ENCODE results near the gene NADK.

The NADK gene, protein sequence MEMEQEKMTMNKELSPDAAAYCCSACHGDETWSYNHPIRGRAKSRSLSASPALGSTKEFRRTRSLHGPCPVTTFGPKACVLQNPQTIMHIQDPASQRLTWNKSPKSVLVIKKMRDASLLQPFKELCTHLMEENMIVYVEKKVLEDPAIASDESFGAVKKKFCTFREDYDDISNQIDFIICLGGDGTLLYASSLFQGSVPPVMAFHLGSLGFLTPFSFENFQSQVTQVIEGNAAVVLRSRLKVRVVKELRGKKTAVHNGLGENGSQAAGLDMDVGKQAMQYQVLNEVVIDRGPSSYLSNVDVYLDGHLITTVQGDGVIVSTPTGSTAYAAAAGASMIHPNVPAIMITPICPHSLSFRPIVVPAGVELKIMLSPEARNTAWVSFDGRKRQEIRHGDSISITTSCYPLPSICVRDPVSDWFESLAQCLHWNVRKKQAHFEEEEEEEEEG

DNA sequence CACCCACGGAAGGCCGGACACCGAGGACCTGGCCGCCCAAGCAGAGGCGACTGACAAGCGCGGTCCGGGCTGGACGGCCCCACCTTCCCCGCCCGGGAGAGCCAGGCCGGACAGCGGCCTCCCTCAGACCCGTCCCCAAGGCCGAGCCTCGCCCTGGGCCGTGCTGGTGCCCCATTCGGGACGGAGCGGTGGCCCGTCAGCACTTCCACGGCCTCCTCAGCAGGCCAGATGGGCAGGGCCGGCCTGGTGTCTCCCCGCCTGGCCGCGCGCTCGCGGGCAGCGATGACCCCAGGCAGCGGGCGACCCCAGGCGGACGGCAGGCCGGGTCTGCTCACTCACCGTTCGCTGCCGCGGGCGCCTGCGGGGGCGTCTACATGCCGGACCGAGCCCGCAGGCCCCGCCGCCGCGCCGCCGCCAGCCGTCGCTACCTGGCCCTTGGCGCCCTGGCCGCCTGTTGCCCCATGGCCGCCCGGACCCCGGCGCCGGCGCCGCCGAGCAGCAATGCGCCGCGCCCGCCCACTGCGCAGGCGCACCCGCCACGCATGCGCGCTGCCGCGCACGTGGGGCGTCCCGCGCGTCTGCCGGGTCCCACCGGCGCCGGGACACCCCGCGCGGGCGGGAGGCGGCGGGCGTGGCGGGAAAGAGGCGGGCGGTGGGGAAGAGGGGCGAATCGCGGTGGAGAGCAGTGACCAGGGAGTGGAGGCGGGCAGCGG, at the start of gene NADK:
Gene NADK (minus strand): TSS at position 521 of the 713 bp plus-strand sequence. CDS start 13,064 bp downstream, outside the sequence.
- DNase-seq, result peak; percentile 82

DNA sequence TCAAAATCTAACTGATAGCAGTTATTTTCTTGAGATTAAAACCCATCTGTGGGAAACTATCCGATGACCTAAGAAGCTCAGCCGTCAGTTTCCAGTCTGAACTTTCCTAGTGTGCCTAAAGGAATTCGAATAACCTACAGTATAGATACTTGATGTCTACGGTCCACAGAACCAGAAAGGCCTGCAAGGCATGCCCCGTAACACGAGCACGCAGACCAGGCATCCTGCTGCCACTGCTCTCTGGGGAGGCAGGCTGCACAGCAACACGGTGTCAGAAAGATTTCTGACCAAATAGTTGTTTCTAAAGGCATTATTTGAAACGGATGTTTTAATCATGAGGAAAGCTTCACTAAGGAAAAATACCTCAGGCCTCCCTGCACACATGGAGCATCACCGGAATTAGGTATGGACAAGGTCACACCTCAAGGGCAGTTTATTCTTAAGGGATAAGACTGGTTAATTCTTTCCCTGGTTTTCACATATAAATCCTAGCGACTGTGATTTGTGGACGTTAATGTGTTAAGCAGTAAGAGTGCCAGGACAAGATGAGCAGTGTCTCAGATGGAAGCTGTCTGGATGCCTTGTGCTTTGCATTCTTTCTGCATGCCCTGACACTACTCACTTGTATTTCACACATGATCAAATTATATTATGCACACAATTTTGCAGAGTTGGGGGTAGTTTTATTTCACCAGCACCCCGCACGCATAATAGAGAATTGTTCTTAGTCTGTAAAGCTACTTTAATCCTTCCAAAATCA, 49.0 kb upstream of the NADK start:
- DNase-seq, result no peak

DNA sequence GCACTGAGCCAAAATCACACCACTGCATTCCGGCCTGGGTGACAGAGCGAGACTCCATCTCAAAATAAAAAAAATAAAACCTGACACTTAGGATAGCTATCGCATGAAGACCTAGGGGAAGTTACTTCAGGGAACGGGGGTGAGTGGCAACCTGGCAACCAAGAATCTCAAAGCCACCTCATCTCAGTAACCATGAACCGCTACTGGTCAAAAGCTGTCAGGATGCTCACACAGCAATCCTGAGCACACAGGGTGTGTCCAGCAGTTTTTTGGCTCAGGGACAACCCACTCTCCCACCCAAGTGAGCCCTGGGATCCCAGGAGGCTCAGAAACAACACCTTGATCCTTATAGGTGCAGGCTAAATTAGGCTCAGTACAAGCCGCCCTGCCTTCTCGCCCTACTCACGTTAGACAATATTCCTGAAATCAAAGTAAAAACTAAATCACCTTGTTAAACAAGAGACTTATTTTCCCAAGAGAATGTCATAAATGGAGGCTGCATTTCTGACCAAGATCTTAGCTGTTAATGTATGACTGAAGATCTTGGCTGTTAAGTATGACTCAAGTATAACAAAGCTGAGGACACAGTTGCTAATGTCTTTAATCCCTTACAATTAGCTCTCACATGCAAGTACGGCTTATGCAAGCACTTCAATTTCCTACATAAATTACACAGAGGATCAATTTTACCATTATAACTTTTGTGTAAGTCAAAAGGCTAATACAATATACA, 48.3 kb upstream of the NADK start:
- DNase-seq, result no peak

DNA sequence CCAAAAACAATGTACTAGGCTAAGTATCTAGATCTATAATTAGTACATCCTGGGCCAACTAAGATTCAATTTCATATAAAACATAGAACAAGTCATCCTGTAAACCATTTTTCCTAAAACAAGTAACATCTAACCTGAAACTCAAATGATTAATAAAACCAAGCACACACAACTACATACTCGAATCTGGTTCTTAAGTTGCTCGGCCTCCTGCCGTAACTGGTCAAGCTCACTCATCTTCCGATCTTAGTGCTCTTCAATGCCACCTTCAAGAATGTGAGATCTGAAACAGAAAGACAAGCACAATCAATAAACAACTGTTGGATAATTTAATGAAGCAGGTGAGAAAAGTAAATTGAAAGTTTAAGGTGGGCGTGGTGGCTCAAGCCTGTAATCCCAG, 46.9 kb upstream of the NADK start:
- no peak for DNase-seq

DNA sequence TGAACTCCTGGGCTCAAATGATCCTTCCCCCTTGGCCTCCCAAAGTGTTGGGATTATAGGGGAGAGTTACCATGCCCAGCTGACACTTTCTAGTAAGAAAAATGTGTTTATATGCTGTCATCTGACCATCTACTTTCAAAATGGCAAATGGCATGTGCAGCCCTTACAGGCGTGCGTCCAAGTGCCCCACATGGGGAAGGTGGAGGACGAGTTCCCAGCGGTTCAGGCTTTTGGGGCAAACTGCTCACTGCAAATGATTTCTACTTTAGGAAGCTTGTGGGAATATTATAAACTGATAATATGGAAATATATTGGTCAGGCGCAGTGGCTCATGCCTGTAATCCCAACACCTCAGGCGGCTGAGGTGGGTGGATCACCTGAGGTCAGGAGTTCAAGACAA, 41.5 kb upstream of the NADK start:
- DNase-seq, result no peak

DNA sequence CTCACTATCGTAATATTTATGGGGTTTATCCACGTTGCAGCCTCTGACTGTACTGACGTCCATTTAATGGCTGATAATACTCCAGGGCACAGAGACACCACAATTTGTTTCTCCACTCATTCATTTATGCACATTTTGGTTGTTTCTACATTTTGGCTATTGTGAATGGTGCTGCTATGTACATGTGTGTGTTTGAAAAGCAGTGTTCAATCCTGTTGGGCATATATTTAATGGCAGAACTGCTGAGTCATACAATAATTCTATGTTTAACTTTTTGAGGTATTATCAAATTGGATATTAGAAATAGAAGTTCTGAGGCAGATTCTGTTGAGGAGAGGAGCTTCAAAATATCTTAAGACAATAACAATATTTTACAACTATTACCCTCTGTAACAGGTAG, 39.0 kb upstream of the NADK start:
- no peak for DNase-seq

DNA sequence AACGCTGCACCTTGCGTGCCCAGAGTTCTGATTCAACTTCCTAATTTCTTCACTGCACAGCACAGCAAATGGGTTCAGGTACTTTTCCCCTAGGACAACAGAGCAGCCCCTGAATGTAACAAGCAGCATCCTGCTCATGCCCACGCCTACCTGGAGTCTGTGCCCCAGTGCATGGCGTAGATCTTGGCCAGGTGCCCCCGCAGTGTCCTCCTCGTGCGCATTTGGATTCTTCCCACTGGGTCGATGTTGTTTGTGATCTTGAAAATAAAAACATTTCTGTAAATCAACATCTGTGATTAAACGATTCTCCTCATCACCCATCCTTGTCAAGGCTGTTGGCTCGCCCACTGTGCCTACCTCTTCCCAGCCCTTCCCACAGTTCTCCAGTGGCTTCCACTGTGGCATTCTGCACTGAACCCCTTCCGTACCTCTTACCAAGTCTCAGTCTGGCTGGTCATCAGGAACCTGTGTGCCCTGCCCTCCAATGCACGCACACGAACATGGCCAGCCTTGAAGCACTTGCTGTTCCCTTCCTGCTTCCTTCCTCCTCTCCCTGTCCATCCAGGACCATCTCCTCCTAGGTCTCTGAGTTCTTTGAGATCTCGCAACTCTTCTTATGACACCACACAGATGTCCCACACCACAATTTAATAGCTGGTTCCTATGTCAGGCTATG, 37.5 kb upstream of the NADK start:
- no peak for DNase-seq

DNA sequence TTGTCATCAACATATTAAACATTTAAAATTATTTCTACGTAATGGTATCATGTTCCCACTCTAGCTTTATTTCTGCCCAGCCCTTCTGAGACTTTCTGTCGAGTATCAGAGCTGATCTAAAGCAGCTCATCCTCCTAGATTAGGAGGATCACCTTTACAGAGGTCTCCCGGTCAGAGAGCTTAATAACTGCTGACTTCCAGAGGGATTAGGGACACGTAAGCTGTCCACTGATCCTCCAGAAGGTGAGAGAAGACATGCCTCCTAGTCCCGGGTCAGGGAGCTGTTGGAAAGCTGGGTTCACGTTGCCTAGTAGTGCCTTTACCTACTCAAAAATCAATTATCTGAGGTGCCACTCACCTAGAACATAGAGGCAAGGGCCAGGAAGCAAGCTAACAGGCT, 31.2 kb upstream of the NADK start:
- no peak for DNase-seq

DNA sequence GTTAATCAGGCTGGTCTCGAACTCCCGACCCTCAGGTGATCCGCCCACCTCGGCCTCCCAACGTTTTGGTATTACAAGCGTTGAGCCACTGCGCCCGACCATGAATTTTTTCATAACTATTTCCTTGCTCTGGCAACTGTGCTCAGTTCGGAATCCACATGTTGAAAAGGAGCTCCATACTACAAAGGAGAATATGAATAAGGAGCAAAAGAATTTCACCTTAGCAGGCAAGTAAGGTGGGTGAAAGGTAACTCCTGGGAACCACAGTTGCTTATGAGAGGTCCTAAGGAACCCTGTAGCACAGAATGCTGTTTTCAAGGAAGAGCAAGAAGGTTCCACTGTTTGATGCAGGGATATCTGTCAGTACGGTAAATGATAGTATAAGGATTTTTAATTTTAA, 29.9 kb upstream of the NADK start:
- DNase-seq, result no peak

DNA sequence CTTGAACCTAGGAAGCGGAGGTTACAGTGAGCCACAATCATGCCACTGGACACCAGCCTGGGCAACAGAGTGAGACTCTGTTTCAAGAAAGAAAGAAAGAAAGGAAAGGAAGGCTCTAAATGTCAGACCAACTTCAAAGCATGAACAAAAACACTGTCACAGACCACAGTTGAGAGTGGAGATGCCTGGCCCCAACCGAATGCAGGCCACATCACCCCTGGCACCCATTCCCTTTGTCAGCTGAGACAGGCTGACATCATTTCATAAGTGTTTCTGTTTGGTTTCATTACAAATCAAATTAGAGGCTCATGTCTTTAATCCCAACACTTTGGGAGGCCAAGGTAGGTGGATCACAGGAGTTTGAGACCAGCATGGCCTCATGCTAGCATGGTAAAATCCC, 28.6 kb upstream of the NADK start:
- no peak for DNase-seq

DNA sequence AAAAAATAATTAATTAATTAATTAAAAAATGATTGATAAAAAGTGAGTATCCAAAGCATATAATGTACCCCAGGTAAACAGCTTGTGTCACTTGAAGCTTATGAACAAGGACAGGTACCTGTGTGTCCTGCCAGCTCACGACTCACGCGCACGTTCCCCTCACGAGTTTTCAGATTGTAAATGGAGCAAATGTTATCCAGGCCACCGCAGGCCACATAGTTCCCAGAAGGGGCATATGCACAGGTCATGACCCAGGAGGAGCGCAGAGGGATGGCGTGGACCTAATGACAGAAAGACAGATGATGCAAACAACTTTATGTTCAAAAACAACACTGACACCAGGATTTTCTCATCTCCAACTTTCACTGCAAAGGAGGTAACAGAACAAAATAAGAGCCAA, 26.0 kb upstream of the NADK start:
- DNase-seq, result no peak

DNA sequence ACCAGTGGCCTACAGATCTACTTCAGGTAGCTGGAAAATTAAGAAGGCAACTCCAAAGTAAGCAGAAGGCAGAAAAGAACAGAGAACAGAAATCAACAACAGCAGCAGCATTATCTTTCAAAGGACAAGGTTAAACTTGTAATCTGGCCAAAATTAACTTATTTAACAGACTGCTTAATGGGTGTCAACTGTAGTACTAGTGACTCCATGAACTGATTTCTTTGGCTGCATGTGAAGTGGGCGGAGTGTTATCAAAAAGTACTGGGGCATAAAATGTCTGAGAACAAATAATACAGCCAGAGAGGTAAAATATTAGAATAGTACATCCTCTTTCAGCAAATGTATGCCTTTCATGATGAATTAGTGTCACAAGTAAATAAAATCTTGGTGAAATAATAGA, 24.6 kb upstream of the NADK start:
- no peak for DNase-seq

DNA sequence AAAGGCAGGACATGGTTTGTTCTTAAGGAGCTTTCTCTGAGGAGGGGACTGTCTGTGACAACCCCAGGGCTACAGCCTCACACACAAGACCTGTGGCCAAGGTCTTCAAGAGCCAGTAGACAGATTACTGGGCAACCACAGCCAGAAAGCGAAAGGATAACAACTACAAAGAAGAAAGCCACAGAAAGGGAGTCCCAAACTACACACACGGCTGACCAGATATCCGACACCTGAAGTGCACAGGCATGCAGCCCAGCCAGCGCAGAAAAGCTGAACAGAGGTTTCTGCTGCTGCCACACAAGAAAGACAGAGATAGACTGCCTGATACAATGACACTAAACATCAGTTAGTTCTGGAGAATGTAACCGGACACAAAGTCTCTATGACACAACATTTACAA, 21.4 kb upstream of the NADK start:
- no peak for DNase-seq

DNA sequence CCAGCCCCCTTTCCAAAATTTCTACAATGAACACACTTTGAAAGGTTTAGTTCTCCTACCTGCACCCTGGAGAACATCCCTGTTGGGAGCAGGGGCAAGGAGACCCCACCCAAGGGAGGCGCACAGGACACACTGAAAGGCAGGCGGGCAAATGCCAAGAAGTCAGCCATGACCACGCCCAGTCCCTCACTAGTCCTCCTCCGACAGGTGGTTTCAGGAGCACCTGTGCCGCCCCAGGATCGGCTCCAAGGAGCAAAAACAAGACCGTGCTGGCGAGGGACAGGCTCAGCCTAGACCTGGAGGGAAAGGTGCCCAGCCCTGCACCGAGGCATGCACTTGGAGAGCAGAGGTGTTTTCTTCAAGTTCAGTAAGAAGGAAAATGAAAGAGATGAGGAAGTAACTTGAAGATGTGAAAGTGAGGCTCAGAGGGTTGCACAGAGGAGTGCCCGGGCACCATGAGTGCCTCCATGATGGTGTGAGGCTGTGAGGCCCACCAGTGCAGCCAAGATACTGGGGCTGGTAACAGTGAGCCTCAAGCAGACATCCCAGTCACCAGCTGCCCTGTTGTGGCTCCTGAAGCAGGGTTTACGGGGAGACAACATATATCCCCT, 19.6 kb upstream of the NADK start:
- no peak for DNase-seq

DNA sequence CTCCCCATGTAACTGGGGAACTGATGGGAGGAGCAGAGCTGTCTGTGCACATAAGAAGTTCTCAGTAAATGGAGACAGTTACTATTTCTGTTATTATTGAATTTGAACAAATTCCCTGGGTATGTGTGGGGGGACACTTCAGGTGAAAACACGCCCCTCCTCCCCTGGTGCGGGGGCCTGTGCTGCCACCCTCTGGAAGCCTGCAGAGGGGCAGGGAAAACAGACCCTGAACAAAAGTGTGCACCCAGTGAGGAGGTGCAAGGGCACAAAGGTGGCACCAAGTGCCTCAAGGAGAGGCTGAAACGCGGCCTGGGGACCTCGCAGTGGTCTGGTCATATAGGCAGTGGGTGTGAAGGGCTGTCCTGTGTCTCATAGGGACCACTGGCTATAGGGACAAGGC, 18.2 kb upstream of the NADK start:
- DNase-seq, result peak; percentile 35

DNA sequence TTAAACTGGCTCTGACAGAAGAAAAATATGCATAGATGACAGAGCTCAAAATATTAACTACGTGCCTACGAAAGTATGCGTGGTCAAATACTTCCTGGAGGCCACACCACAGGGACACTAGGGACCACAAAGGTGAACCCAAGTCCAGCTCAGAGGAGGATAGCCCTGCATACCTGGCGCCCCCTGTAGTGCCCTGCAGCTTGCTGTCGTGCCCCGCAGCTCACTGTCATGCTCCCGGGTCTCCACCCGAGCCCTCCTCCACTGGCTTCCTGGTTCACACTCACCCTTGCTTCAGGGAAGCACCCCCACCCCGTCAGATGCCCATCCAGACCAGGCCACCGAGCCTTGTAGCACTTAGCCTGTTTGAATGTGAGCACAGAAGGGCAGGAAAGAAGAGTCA, 16.7 kb upstream of the NADK start:
- no peak for DNase-seq

DNA sequence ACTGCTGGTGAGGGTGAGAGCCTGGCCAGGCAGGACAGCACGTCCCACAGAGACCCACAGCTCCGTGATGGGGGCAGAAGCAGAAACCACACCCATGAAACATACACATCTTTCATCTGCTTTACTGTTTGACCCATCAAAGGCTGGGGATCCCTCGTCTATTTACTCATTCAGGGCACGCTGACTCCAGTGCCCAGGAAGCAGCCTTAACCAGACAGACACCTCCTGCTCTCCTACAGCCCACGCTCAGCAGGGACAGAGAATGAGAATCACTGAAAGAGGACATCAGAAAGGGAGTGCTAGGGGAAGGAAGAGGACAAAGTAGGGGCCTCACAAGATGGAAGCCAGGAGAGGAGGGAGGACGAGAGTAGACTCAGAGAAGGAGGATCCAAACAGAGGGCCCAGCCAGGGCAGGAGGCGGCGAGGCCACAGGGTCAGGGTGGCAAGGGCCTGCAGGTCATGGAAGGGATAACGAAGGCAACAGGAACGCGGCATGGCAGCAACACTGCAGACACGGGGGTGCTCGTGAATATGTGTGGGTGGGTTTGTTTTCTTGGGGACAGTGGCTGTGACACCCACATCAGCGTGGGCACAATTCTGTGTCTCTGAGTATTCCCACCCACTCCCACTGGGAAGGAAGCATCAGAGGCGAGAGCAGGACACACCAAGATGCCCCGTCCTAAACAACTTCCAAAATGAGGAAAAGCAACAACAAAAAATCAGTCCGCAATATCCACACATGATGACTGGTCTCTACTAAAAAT, 15.4 kb upstream of the NADK start:
- DNase-seq, result no peak

DNA sequence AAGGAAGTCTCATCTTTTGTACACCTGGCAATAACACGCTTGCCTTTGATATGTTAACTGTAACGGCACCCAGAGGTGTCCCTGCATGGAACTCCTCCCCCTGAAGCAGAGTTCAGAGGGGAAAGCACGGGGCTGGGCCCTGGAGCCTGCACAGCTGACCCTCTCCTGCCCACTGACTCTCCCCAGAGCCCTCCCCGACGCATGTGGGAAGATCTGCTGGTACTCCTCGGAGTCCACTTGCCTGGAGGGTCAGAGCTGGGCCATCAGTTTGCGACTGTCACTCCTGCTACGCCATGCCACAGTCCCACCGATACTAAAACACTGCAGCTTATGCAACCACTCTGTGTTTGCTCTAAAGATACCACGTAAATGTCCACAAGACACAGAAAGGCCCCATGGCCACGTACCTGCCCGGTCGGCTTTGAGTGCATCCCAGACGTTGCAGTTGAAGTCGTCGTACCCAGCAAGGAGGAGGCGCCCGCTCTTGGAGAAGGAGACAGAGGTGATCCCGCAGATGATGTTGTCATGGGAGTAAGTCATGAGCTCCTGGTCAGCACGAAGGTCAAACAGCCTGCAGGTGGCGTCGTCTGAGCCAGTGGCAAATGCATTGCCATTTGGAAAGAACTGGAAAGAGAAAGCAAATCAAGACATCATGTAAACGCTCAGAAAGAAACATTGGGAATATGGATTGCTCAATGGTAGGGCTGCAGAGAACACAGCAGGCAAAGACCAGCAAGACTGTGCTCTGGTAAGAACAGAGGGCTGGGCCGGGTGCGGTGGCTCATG, 10.6 kb upstream of the NADK start:
- no peak for DNase-seq

DNA sequence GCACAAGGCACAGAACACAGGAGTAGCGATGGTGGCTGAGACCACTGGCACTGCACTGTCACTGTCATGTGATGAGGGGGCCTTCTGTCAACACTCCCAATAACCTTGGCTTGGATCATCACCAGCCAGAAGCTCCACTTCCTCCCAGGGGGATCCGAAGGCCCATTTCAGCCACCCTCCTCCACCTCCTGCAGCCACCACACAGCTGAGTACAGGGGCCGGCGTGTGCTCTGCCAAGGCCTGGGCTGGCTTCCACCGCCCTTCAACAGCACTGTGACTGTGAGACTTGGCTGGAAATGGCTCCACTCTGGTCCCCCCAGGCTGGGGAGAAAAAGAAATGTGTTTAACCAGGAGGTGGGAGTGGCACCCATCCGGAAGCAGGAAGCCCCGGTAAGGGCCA, 9.9 kb upstream of the NADK start:
- no peak for DNase-seq
